HCT116 (cell line): ENCODE measurements around the gene NKPD1. TPM values are rescaled to one million over a fixed set of nuclear protein-coding genes. Genes with fewer than 3 reads are reported as not detected.

Experiments
- ATAC-seq: fragments of 200-7000 bp; cut with Tn5 transposase; 2 replicates; pipeline ENCODE4 v1.9.1; 2020; ENCODE audit warnings: mild to moderate bottlenecking, moderate library complexity
- BruUV-seq: library from RNA; stranded (reverse); fragments of 400-500 nt; replicated peaks from 2 replicates; lab custom pipeline; 2021; lab: Mats Ljungman, UMichigan
- CTCF ChIA-PET: fragments of 300-600 bp; sonication (Branson Sonifier 250); formaldehyde crosslinking; loops from one replicate; lab custom pipeline; 2021; ENCODE audit warnings: antibody characterized with exemption; lab: Charles Lee
- POLR2A ChIA-PET: fragments of 300-600, 350-600 bp; sonication (Branson Sonifier 250); formaldehyde crosslinking; loops from one replicate; lab custom pipeline; 2021; ENCODE audit warnings: antibody characterized with exemption; lab: Charles Lee
- RAD21 ChIA-PET, 2 experiments: fragments of 300-600 bp; sonication (Branson Sonifier 250); formaldehyde crosslinking; loops; one replicate each; lab custom pipeline; 2023; ENCODE audit warnings: low total read pairs in 2 of 2; ENCODE audit not compliant: uncharacterized antibody in 2 of 2, unreplicated experiment in 2 of 2, low non-redundant PET in 1 of 2; lab: Charles Lee
- DNase-seq: peaks from one replicate; pipeline ENCODE4 v3.0.0-alpha.2; 2010; ENCODE audit warnings: low read depth, low spot score
- H2AFZ ChIP-seq: fragments of 200-600 bp; shearing (Covaris generic), sonication (generic); 2 replicates; pipeline ENCODE4 v1.6.1; 2017; ENCODE audit warnings: low read depth, mixed run types, mixed read lengths, antibody characterized with exemption, low read length; ENCODE audit not compliant: poor library complexity, severe bottlenecking
- H3K27ac ChIP-seq: 2 replicates; pipeline ENCODE4 v1.5.1; 2012; ENCODE audit warnings: low read depth, low read length
- H3K27me3 ChIP-seq: fragments of 200-600 bp; sonication (generic); 2 replicates; pipeline ENCODE4 v1.6.1; 2016; ENCODE audit warnings: mixed run types, low read length, mixed read lengths; ENCODE audit not compliant: insufficient read depth
- H3K36me3 ChIP-seq, 2 experiments: fragments of 200-500 bp in 1 of 2; fragments of 200-600 bp in 1 of 2; sonication (Bioruptor generic) in 1 of 2; sonication (generic) in 1 of 2; 2 replicates each; pipeline versions ENCODE4 v1.5.1 to v1.6.1; 2014 to 2016; ENCODE audit warnings: low read length in 2 of 2, inconsistent platforms in 1 of 2, mixed read lengths in 1 of 2, mixed run types in 1 of 2; ENCODE audit not compliant: insufficient read depth in 2 of 2, control insufficient read depth in 1 of 2
- H3K4me1 ChIP-seq, 2 experiments: fragments of 200-600 bp in 1 of 2; sonication (generic) in 1 of 2; 2 replicates each; pipeline versions ENCODE4 v1.5.1 to v1.6.1; 2012 to 2017; ENCODE audit warnings: low read length in 2 of 2, inconsistent platforms in 1 of 2, mild to moderate bottlenecking in 1 of 2, mixed read lengths in 1 of 2, mixed run types in 1 of 2, moderate library complexity in 1 of 2; ENCODE audit not compliant: insufficient read depth in 2 of 2, control insufficient read depth in 1 of 2
- H3K4me2 ChIP-seq: fragments of 200-600 bp; sonication (generic); 2 replicates; pipeline ENCODE4 v1.6.1; 2017; ENCODE audit warnings: mixed run types, low read length, mixed read lengths
- H3K4me3 ChIP-seq, 2 experiments: fragments of 200-600 bp in 1 of 2; sonication (generic) in 1 of 2; replicated peaks in 1 of 2; 2 replicates each; pipeline ENCODE4 v1.5.1; 2011 to 2016; ENCODE audit warnings: low read length in 2 of 2, control low read depth in 1 of 2, low read depth in 1 of 2, mild to moderate bottlenecking in 1 of 2, mixed read lengths in 1 of 2, mixed run types in 1 of 2
- H3K79me2 ChIP-seq: fragments of 200-600 bp; sonication (generic); 2 replicates; pipeline ENCODE4 v1.6.1; 2017; ENCODE audit warnings: mild to moderate bottlenecking, mixed run types, low read length, moderate library complexity, mixed read lengths; ENCODE audit not compliant: insufficient read depth
- H3K9ac ChIP-seq: fragments of 200-600 bp; sonication (generic); 2 replicates; pipeline ENCODE4 v1.6.1; 2016; ENCODE audit warnings: low read length, mixed read lengths
- H3K9me2 ChIP-seq: fragments of 200-600 bp; sonication (generic), shearing (Covaris generic); 2 replicates; pipeline ENCODE4 v1.6.1; 2017; ENCODE audit warnings: mixed run types, mild to moderate bottlenecking, moderate library complexity; ENCODE audit not compliant: insufficient read depth
- H3K9me3 ChIP-seq, 2 experiments: fragments of 200-500 bp in 1 of 2; fragments of 200-600 bp in 1 of 2; sonication (Bioruptor generic) in 1 of 2; sonication (generic) in 1 of 2; 2 replicates each; pipeline ENCODE4 v1.6.1; 2014 to 2017; ENCODE audit warnings: low read length in 2 of 2, mixed read lengths in 2 of 2, inconsistent platforms in 1 of 2, low read depth in 1 of 2, mild to moderate bottlenecking in 1 of 2, mixed run types in 1 of 2, moderate library complexity in 1 of 2; ENCODE audit not compliant: control insufficient read depth in 1 of 2, insufficient read depth in 1 of 2
- H4K20me1 ChIP-seq: fragments of 200-600 bp; sonication (generic), shearing (Covaris generic); 2 replicates; pipeline ENCODE4 v1.6.1; 2017; ENCODE audit warnings: mixed run types, mild to moderate bottlenecking, moderate library complexity; ENCODE audit not compliant: insufficient read depth
- ATF3 ChIP-seq: IDR thresholded peaks from 2 replicates; pipeline ENCODE4 v1.6.1; 2012
- EGR1 ChIP-seq: IDR thresholded peaks from 2 replicates; pipeline ENCODE4 v1.6.1; 2012; ENCODE audit warnings: low read depth
- FOSL1 ChIP-seq: IDR thresholded peaks from 2 replicates; pipeline ENCODE4 v1.6.1; 2012; ENCODE audit warnings: low read depth
- MAX ChIP-seq: IDR thresholded peaks from 2 replicates; pipeline ENCODE4 v1.6.1; 2012
- SP1 ChIP-seq: IDR thresholded peaks from 2 replicates; pipeline ENCODE4 v1.6.1; 2012; ENCODE audit warnings: low read depth
- YY1 ChIP-seq: IDR thresholded peaks from 2 replicates; pipeline ENCODE4 v1.6.1; 2011; ENCODE audit warnings: low read length, low read depth, moderate library complexity, mild to moderate bottlenecking; ENCODE audit not compliant: insufficient replicate concordance; ENCODE audit errors: extremely low read depth
- ZBTB33 ChIP-seq: IDR thresholded peaks from 2 replicates; pipeline ENCODE4 v1.6.1; 2011; ENCODE audit warnings: mild to moderate bottlenecking, low read length, moderate library complexity; ENCODE audit not compliant: insufficient replicate concordance; ENCODE audit errors: extremely low read depth
- ZFX ChIP-seq: fragments of 450-650 bp; IDR thresholded peaks from 2 replicates; pipeline ENCODE4 v1.6.1; 2017
- ZNF274 ChIP-seq: fragments of 200-500 bp; sonication (Bioruptor generic); IDR thresholded peaks from 2 replicates; pipeline ENCODE4 v1.6.1; 2014; ENCODE audit warnings: mild to moderate bottlenecking, low read depth, low read length, inconsistent platforms
- intact Hi-C: fragments of 100-400 bp; cut with micrococcal nuclease; formaldehyde crosslinking; loops from 2 replicates; pipeline ENCODE4 v1.10.0; 2022
- total RNA-seq: library from RNA; stranded (reverse); gene quantifications from one replicate; pipeline ENCODE4 v1.2.1, GENCODE V29; 2021; ENCODE audit not compliant: unreplicated experiment
- TF ChIP-seq, protein P1 (sequence below), 3 experiments: fragments of 200-600 bp in 1 of 3; sonication (generic) in 1 of 3; IDR thresholded peaks in 2 of 3; conservative IDR thresholded peaks in 1 of 3; 2 replicates each; pipeline ENCODE4 v1.5.1; 2012 to 2017; ENCODE audit warnings: low read depth in 2 of 3, low read length in 2 of 3, antibody characterized with exemption in 1 of 3, borderline replicate concordance in 1 of 3, control low read depth in 1 of 3, mild to moderate bottlenecking in 1 of 3, mixed read lengths in 1 of 3, mixed run types in 1 of 3, moderate library complexity in 1 of 3; ENCODE audit not compliant: insufficient read depth in 1 of 3
- TF ChIP-seq, protein P2 (sequence below): IDR thresholded peaks from 2 replicates; pipeline ENCODE4 v1.6.1; 2012; ENCODE audit warnings: low read depth

The NKPD1 gene
- total RNA-seq, 1 experiment from 2014 or later: 0.64 TPM

DNA sequence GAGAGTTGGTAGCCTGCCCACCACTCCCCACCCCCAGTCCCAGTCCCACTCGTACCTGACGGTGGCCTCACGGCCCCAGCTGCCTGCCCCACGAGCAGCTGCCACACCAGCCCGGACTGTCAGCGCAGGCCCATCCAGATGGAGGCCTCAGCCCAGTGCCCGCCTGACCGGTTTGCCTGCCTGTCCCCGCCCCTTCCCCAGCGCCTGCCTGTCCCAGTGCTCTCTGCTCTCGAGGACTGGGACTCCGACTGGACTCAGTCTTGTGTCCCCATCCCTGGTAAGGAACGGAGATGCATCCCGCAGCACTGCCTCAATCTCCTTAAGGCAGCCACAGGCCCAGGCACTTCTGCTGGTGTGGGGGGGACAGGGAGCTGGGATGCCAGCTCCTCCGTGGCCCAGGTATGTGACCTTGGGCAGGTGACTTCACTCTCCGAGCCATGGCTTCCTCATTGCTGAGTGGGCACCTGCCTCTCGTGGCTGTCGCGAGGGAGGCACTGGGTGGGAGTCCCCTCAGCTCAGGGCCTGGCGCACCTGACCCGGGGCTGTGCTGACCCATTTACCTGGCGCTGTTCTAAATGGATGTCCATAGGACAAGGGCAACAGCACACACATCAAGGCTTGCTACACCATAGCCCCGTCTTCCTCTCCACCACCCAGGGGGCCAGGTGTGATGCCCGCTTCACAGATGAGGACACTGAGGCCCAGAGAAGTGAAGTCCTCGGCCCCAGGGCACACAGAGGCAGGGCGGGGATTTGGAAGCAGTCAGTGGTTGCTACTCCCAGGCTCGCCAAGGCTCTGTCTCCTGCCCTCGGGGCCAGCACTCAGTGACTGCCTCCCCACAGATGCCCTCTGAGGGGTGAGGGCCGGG is at the start of gene NKPD1 (continued):
- TF ChIP-seq, protein P1, sequence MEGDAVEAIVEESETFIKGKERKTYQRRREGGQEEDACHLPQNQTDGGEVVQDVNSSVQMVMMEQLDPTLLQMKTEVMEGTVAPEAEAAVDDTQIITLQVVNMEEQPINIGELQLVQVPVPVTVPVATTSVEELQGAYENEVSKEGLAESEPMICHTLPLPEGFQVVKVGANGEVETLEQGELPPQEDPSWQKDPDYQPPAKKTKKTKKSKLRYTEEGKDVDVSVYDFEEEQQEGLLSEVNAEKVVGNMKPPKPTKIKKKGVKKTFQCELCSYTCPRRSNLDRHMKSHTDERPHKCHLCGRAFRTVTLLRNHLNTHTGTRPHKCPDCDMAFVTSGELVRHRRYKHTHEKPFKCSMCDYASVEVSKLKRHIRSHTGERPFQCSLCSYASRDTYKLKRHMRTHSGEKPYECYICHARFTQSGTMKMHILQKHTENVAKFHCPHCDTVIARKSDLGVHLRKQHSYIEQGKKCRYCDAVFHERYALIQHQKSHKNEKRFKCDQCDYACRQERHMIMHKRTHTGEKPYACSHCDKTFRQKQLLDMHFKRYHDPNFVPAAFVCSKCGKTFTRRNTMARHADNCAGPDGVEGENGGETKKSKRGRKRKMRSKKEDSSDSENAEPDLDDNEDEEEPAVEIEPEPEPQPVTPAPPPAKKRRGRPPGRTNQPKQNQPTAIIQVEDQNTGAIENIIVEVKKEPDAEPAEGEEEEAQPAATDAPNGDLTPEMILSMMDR (IDR thresholded peaks at IDR 0.05 in 2 of 3, conservative IDR thresholded peaks at IDR 0.05 in 1 of 3; ENCODE audit: borderline replicate concordance in 1 of 3, insufficient read depth in 1 of 3, low read depth in 2 of 3, low read length in 2 of 3): no peak
- no peak for TF ChIP-seq SP1

DNA sequence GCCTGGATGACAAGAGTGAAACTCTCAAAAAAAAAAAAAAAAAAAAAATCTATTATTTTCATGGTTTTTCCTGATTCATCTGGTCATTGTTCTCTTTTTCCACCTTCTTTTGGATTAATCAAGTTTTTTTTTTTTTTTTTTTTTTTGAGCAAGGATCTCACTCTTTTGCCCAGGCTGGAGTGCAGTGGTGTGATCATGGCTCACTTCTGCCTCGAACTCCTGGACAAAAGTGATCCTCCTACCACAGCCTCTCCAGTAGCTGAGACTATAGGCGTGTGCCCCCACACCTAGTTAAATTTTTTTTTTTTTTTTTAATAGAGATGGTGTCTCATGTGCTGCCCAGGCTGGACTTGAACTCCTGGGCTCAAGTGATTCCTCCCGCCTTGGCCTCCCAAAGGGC is 45.5 kb upstream of the NKPD1 start:
- Histone ChIP-seq H3K9me3 (no peaks in the 10 kb centered on the region), H3K79me2 (no peaks in the 10 kb centered on the region), H4K20me1 (no peaks in the 10 kb centered on the region), H3K4me3 (no peak overlapping the region), H3K9ac (no peak overlapping the region), H3K27me3 (no peaks in the 10 kb centered on the region), H3K4me1 (no peaks in the 10 kb centered on the region), H3K27ac (no peak overlapping the region), H3K9me2 (no peaks in the 10 kb centered on the region), H2AFZ (no peak overlapping the region), H3K36me3 (no peaks in the 10 kb centered on the region), H3K4me2 (no peak overlapping the region)
- intact Hi-C loops: no loop called here
- DNase-seq (no peak), ATAC-seq (no peak)
- ChIA-PET CTCF (no interaction called here), RAD21 (interaction anchor here in 1 of 2 experiments (0.6 kb wide), 1 partner anchor 30 kb away, joined by 3 read pairs; no protein-coding TSS in a partner anchor), POLR2A (interaction anchor here (0.7 kb wide), 1 partner anchor 206 kb away, joined by 3 read pairs; no protein-coding TSS in a partner anchor)
- no TSS peak for BruUV-seq
- TF ChIP-seq ZNF274 (no peak), YY1 (no peak), MAX (no peak), ZFX (no peak), EGR1 (no peak), FOSL1 (no peak), ATF3 (no peak), ZBTB33 (no peak)
- TF ChIP-seq, protein P1 (IDR thresholded peaks at IDR 0.05 in 2 of 3, conservative IDR thresholded peaks at IDR 0.05 in 1 of 3; ENCODE audit: borderline replicate concordance in 1 of 3, insufficient read depth in 1 of 3, low read depth in 2 of 3, low read length in 2 of 3): no peak
- TF ChIP-seq, protein P2, sequence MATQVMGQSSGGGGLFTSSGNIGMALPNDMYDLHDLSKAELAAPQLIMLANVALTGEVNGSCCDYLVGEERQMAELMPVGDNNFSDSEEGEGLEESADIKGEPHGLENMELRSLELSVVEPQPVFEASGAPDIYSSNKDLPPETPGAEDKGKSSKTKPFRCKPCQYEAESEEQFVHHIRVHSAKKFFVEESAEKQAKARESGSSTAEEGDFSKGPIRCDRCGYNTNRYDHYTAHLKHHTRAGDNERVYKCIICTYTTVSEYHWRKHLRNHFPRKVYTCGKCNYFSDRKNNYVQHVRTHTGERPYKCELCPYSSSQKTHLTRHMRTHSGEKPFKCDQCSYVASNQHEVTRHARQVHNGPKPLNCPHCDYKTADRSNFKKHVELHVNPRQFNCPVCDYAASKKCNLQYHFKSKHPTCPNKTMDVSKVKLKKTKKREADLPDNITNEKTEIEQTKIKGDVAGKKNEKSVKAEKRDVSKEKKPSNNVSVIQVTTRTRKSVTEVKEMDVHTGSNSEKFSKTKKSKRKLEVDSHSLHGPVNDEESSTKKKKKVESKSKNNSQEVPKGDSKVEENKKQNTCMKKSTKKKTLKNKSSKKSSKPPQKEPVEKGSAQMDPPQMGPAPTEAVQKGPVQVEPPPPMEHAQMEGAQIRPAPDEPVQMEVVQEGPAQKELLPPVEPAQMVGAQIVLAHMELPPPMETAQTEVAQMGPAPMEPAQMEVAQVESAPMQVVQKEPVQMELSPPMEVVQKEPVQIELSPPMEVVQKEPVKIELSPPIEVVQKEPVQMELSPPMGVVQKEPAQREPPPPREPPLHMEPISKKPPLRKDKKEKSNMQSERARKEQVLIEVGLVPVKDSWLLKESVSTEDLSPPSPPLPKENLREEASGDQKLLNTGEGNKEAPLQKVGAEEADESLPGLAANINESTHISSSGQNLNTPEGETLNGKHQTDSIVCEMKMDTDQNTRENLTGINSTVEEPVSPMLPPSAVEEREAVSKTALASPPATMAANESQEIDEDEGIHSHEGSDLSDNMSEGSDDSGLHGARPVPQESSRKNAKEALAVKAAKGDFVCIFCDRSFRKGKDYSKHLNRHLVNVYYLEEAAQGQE: no peak
